Kidney (tissue), 14 donors: ENCODE measurements around the gene ELOA. TPM values are rescaled to one million over a fixed set of nuclear protein-coding genes. Genes with fewer than 3 reads are reported as not detected.

Experiments
- DNase-seq, 5 donors: peaks; one replicate each; pipeline ENCODE4 v3.0.0-alpha.2; 2013 to 2020
- FAIRE-seq: peaks from 2 replicates; lab custom pipeline; 2012; peaks lifted over from hg19 to GRCh38; lab: Jason Lieb, UNC
- H3K27ac ChIP-seq, 2 donors: one replicate each; pipeline ENCODE4 v1.7.0; 2013; ENCODE audit warnings: low read depth in 2 of 2, low read length in 2 of 2, inconsistent platforms in 1 of 2
- H3K27me3 ChIP-seq: one replicate; pipeline ENCODE4 v1.7.1; 2013; ENCODE audit warnings: low read length, inconsistent platforms; ENCODE audit not compliant: control insufficient read depth, insufficient read depth
- H3K36me3 ChIP-seq, 3 donors: one replicate each; pipeline versions ENCODE4 v1.7.0 to v1.7.1; 2013; ENCODE audit warnings: low read length in 3 of 3, control low read depth in 1 of 3, inconsistent platforms in 1 of 3; ENCODE audit not compliant: insufficient read depth in 3 of 3, control insufficient read depth in 2 of 3
- H3K4me1 ChIP-seq, 3 donors: one replicate each; pipeline versions ENCODE4 v1.7.0 to v1.7.1; 2013; ENCODE audit warnings: low read length in 3 of 3, inconsistent platforms in 1 of 3, low read depth in 1 of 3; ENCODE audit not compliant: control insufficient read depth in 2 of 3, insufficient read depth in 2 of 3
- H3K4me3 ChIP-seq, 3 donors: one replicate each; pipeline versions ENCODE4 v1.7.0 to v1.8.1; 2013; ENCODE audit warnings: low read length in 3 of 3, control low read depth in 1 of 3, inconsistent platforms in 1 of 3
- H3K9ac ChIP-seq, 3 donors: one replicate each; pipeline versions ENCODE4 v1.7.0 to v1.7.1; 2013; ENCODE audit warnings: low read length in 3 of 3, control low read depth in 1 of 3, inconsistent platforms in 1 of 3
- H3K9me3 ChIP-seq, 3 donors: one replicate each; pipeline versions ENCODE4 v1.7.0 to v1.7.1; 2013; ENCODE audit warnings: low read length in 3 of 3, control low read depth in 1 of 3, inconsistent platforms in 1 of 3; ENCODE audit not compliant: control insufficient read depth in 2 of 3, insufficient read depth in 1 of 3
- intact Hi-C: fragments of 100-400 bp; cut with DNase I; formaldehyde crosslinking; loops from one replicate; pipeline ENCODE4 v1.11.1; 2022
- polyA plus RNA-seq: library from polyadenylated mRNA; stranded (reverse); fragments of 350-450 nt; fragmentation: Illumina TruSeq; extraction: RNeasy Lipid Tissue Mini Kit (QIAGEN cat#74804); gene quantifications from one replicate; pipeline ENCODE4 v1.2.3, GENCODE V29; 2014; ENCODE audit warnings: low read depth, low replicate concordance; ENCODE audit not compliant: insufficient read depth
- total RNA-seq: library from RNA; stranded (reverse); fragmentation: NEBNext Ultra II Directional; extraction: Animal tissue kit (Norgen Biotek cat#: 25700); gene quantifications from one replicate; pipeline ENCODE4 v1.2.1, GENCODE V29; 2021
- TF ChIP-seq, protein P1 (sequence below): IDR thresholded peaks from 3 replicates; pipeline ENCODE4 v1.5.1; 2012; ENCODE audit warnings: mild to moderate bottlenecking, moderate library complexity, borderline replicate concordance; ENCODE audit not compliant: insufficient read depth; ENCODE audit errors: extremely low read depth
- donor health status: control.
- donor health status: control.
- donor health status: control.
- donor health status: control.
- donor health status: control.
- donor health status: DM: yes; HTN: yes; CAD: no.
- donor health status: Normal renal cell carcinoma (clear cell type).

ELOA gene
- total and polyA plus RNA-seq, 2 donors from 2014 or later = 13.7 to 39.1 TPM

DNA sequence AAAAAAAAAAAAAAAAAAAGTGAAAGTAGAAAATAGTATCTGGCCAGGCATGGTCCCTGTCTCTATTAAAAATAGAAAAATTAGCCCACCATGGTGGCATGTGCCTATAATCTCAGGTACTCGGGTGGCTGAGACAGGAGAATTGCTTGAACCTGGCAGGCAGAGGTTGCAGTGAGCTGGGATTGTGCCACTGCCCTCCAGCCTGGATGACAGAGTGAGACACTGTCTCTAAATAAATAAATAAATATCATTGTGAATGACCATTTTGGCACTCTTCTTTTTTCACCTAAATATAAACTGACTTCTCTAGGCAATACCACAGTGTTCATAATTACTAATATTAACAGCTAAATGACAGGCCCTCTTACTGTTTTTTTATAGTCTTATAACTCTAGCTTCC is 14.5 kb downstream of the ELOA start:
- intact Hi-C loops = no loop called here
- TF ChIP-seq, protein P1, sequence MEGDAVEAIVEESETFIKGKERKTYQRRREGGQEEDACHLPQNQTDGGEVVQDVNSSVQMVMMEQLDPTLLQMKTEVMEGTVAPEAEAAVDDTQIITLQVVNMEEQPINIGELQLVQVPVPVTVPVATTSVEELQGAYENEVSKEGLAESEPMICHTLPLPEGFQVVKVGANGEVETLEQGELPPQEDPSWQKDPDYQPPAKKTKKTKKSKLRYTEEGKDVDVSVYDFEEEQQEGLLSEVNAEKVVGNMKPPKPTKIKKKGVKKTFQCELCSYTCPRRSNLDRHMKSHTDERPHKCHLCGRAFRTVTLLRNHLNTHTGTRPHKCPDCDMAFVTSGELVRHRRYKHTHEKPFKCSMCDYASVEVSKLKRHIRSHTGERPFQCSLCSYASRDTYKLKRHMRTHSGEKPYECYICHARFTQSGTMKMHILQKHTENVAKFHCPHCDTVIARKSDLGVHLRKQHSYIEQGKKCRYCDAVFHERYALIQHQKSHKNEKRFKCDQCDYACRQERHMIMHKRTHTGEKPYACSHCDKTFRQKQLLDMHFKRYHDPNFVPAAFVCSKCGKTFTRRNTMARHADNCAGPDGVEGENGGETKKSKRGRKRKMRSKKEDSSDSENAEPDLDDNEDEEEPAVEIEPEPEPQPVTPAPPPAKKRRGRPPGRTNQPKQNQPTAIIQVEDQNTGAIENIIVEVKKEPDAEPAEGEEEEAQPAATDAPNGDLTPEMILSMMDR = no peak
- FAIRE-seq = no peak

DNA sequence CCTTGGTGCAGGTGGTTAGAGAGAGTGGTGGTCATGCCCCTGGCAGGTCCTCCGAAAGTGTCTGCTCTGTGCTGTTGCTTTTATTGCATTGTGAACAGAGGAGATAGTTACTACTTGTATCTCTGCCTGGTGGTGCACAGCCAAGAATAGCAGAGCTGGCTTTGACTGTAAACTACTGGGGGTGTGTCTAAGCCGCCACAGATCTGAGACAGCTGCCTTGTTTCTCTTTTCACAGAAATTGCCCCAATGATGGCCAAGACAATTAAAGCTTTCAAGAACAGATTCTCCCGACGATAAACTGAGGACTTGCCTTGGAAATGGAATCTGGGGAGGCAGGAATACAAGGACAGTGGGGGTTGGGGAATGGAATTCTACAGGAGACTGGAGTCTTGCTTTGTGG is 16.0 kb downstream of the ELOA start:
- FAIRE-seq = no peak
- no peak overlapping the region for H3K27ac ChIP-seq
- no peaks in the 10 kb centered on the region for H3K9me3 ChIP-seq
- TF ChIP-seq, protein P1 = no peak
- H3K4me3 ChIP-seq = no peak overlapping the region
- no peaks in the 10 kb centered on the region for H3K27me3 ChIP-seq
- intact Hi-C loops = no loop called here
- peak in 1 of 5 donors; percentile 57 for DNase-seq
- no peaks in the 10 kb centered on the region for H3K4me1 ChIP-seq
- H3K36me3 ChIP-seq = peaks cover 6 to 57% (median 46%) of the 10 kb centered on the region in 3 donors
- no peak overlapping the region for H3K9ac ChIP-seq

More for the DNA sequence above, 14.5 kb downstream of the ELOA start:
- H3K4me3 ChIP-seq = no peak overlapping the region
- peaks cover 12 to 71% (median 58%) of the 10 kb centered on the region in 3 donors for H3K36me3 ChIP-seq
- no peak for DNase-seq
- H3K27me3 ChIP-seq = no peaks in the 10 kb centered on the region
- H3K27ac ChIP-seq = no peak overlapping the region
- H3K4me1 ChIP-seq = no peaks in the 10 kb centered on the region
- H3K9ac ChIP-seq = no peak overlapping the region
- H3K9me3 ChIP-seq = no peaks in the 10 kb centered on the region

DNA sequence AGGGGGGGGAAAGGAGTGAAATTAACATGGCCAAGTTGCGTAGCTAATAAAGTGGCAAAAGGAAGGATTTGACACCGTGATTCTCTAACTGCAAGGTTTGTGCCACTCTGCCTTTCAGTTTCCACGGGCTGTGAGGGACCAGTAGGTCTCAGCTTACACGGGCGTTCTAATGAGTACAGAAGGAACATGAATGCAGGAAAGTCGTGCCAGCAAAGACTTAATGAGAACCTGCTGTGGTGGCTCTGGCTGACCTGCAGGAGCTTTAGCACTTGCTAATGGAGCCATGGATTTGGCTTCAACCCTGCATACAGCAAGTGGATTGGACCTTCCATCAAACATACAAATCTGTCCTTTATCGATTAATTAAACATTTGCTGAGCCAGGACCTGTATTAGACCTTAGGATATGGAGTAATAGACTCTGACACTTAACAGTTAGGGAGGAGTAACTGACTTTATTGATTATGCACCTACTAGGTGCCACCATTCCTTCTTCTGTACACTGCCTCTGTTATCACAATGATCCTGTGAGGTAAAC is 19.8 kb downstream of the ELOA start:
- no peak overlapping the region for H3K9ac ChIP-seq

More for the DNA sequence above, 19.8 kb downstream of the ELOA start:
- FAIRE-seq = no peak
- Histone ChIP-seq H3K4me3 (no peak overlapping the region), H3K27me3 (no peaks in the 10 kb centered on the region), H3K27ac (no peak overlapping the region), H3K9me3 (no peaks in the 10 kb centered on the region), H3K4me1 (no peaks in the 10 kb centered on the region), H3K36me3 (peaks cover 2 to 27% (median 25%) of the 10 kb centered on the region in 3 donors)
- intact Hi-C loops = no loop called here
- DNase-seq = no peak
- TF ChIP-seq, protein P1 = no peak
